RWPE2 (cell line): ENCODE data around the gene C5orf58.

Experiments used
- ATAC-seq: fragments of 200-7000 bp; cut with Tn5 transposase; 3 replicates; pipeline ENCODE4 v1.9.1; 2021; ENCODE audit warnings: low read depth
- DNase-seq: peaks from one replicate; pipeline ENCODE4 v3.0.0-alpha.2; 2020; ENCODE audit warnings: low spot score
- H3K27ac ChIP-seq: fragments of 450-650 bp; 2 replicates; pipeline ENCODE4 v1.5.1; 2017; ENCODE audit warnings: mild to moderate bottlenecking; ENCODE audit not compliant: poor library complexity, severe bottlenecking
- H3K27me3 ChIP-seq: fragments of 250-450 bp; sonication (Bioruptor Pico); 2 replicates; pipeline ENCODE4 v1.5.1; 2021; ENCODE audit warnings: mild to moderate bottlenecking, moderate library complexity; ENCODE audit not compliant: insufficient read depth, poor library complexity, severe bottlenecking
- H3K36me3 ChIP-seq: fragments of 250-450 bp; sonication (Bioruptor Pico); 2 replicates; pipeline ENCODE4 v1.5.1; 2020; ENCODE audit warnings: low read depth, mild to moderate bottlenecking, moderate library complexity
- H3K4me1 ChIP-seq: fragments of 250-450 bp; sonication (Bioruptor Pico); 2 replicates; pipeline ENCODE4 v1.5.1; 2021; ENCODE audit warnings: mild to moderate bottlenecking, moderate library complexity; ENCODE audit not compliant: insufficient read depth, poor library complexity, severe bottlenecking
- H3K4me3 ChIP-seq: fragments of 250-450 bp; sonication (Bioruptor Pico); 2 replicates; pipeline ENCODE4 v1.5.1; 2021; ENCODE audit warnings: mild to moderate bottlenecking, moderate library complexity; ENCODE audit not compliant: severe bottlenecking
- H3K9me3 ChIP-seq: fragments of 250-450 bp; sonication (Bioruptor Pico); 2 replicates; pipeline ENCODE4 v1.5.1; 2021; ENCODE audit warnings: mild to moderate bottlenecking, moderate library complexity; ENCODE audit not compliant: severe bottlenecking
- CTCF ChIP-seq: fragments of 450-650 bp; IDR thresholded peaks from one replicate; pipeline ENCODE4 v1.5.1; 2017; ENCODE audit warnings: mild to moderate bottlenecking, moderate library complexity; ENCODE audit not compliant: poor library complexity, severe bottlenecking

C5orf58 gene

DNA sequence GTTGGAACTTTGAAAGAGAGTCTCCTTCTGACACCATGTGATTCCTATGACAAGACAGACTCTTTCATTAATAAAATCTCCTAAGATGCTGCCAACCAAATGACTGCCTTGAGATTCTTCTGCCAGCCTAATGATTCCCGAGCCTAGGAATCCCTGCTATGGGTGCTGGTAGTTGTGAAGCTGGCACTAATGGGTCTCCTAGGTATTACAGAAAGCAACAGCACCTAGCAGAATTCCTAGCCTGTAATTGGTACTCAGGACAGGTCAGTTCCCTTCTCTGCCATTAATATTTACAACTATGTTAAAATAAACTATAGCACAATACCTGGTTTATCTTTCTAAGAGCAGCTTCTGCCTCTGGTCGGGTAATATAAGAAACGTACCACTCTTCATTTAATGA is 19.3 kb downstream of the C5orf58 start:
- DNase-seq = no peak
- H3K27me3 ChIP-seq = no peaks in the 10 kb centered on the region
- H3K9me3 ChIP-seq = no peaks in the 10 kb centered on the region
- no peak for ATAC-seq
- no peak overlapping the region for H3K27ac ChIP-seq
- no peaks in the 10 kb centered on the region for H3K36me3 ChIP-seq
- peaks cover 46% of the 10 kb centered on the region for H3K4me1 ChIP-seq
- no peak for TF ChIP-seq CTCF
- H3K4me3 ChIP-seq = no peak overlapping the region

GRCh38 chr5:170252720-170253350 is 20.1 kb downstream of the C5orf58 start:
- Histone ChIP-seq H3K36me3 (no peaks in the 10 kb centered on the region), H3K27me3 (no peaks in the 10 kb centered on the region), H3K9me3 (no peaks in the 10 kb centered on the region), H3K27ac (peak overlapping the region; percentile 32), H3K4me3 (no peak overlapping the region), H3K4me1 (peaks cover 46% of the 10 kb centered on the region)
- DNase-seq (no peak), ATAC-seq (no peak)
- TF ChIP-seq CTCF = no peak

DNA sequence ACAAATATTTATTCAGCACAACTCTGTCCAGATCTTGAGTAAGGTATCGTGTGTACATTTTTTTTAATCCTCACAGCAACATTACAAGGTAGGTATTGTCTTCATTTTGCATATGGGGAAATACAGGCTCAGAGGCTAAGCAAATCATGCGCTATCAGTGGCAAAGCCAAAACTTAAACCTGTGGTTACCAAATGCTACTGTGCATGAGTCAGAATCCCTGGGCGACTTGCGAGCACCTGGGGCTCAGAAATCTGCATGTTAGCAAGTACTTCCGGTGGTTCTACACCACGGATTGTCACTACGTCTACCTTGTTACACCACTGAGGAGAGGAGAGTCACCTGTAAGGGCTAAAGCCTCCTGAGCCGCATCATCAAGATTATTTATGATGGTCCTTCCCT is 21.3 kb downstream of the C5orf58 start:
- no peak overlapping the region for H3K4me3 ChIP-seq
- peaks cover 36% of the 10 kb centered on the region for H3K4me1 ChIP-seq

GRCh38 chr5:170256571-170256970 is 23.8 kb downstream of the C5orf58 start:
- H3K9me3 ChIP-seq = no peaks in the 10 kb centered on the region
- no peaks in the 10 kb centered on the region for H3K27me3 ChIP-seq

More for the DNA sequence above, 21.3 kb downstream of the C5orf58 start:
- TF ChIP-seq CTCF = no peak
- peak; percentile 91 for ATAC-seq
- Histone ChIP-seq H3K27me3 (no peaks in the 10 kb centered on the region), H3K9me3 (no peaks in the 10 kb centered on the region), H3K27ac (peak overlapping the region; percentile 32), H3K36me3 (no peaks in the 10 kb centered on the region)
- DNase-seq = no peak

More at GRCh38 chr5:170256571-170256970, 23.8 kb downstream of the C5orf58 start:
- H3K27ac ChIP-seq = no peak overlapping the region
- DNase-seq (no peak), ATAC-seq (no peak)
- peaks cover 26% of the 10 kb centered on the region for H3K4me1 ChIP-seq
- TF ChIP-seq CTCF = no peak
- H3K4me3 ChIP-seq = no peak overlapping the region
- H3K36me3 ChIP-seq = no peaks in the 10 kb centered on the region
